Stimulated activated CD8-positive, alpha-beta memory T cell treated with anti-CD3 and anti-CD28 coated beads, Interleukin-4, amount 100 ng/mL, for 48 hours (primary cell): Measurements from ENCODE around the gene BMS1.
"Not testable (repeated sequence)": the region's sequence is repeated elsewhere in the genome, so short reads cannot be mapped to it uniquely, and the experiment has no call there.

Experiments used
- DNase-seq: peaks from one replicate; pipeline ENCODE4 v3.0.0-alpha.2; 2020

Gene BMS1

GRCh38 chr10:42868530-42868929 is 85.9 kb downstream of the BMS1 start:
- no peak for DNase-seq

GRCh38 chr10:42869977-42870350 is 87.4 kb downstream of the BMS1 start:
- DNase-seq = no peak

GRCh38 chr10:42871138-42871641 is 88.6 kb downstream of the BMS1 start:
- not testable (repeated sequence) for DNase-seq

- no peak for DNase-seq
Observed at GRCh38 chr10:42871823-42872222, 89.2 kb downstream of the BMS1 start.

DNA sequence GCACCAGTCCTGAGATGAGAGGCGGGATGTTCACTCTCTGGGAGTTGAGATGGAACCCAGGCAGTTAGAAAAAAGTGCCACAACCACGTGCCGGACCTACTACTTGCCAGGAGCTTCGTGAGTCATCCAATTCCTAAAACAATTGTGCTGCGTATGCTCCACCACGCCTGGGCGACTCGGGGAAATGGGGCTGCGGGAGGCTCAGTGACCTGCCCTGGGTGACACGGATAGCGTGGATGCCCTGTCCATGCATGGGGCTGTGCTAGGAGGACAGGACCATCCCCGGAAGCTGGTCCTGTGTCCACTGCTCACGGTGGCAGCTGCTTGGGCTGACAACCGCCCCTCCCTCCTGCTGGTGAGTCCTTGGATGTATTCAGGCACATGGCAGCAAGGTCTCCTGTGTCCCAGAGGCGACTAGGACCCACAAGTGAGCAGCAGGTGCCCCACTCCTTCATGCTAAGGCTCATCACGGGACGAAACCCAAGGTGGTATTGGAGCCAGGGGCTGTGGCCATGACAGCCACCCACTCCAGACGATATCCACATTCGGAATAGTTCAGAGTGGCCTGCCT is 90.4 kb downstream of the BMS1 start:
- DNase-seq = no peak

DNA sequence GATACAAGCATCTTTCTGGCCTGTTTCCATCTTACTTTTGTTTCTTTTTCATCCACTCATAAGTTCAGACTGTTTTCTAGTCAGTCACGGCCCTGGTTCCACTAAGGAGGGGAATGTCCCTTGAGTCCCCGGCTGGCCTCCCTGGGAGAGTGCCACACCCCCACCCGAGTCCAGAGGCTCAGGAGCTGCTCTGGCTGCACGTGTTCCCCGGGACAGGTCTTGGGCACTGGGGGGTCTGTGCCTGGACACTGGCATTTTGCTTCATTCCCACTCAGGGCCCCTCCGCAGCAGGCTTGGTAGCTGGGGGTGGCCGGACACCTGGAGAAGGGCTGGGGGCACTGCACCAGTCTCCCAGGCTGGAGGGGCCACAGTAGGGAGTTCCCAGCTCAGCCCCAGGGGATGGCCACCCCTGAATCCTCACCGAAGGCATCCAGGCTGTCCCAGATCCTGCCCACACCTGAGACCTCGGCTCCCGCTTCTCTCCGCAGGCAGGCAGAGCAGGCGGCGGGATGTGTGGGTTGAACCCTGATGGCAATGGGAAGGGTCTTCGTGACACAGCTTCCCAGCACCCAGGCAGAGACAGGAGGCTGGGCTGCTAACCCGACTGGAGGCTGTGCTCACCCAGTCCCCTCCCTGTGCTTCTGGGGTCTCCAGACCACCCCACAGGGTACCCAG is 92.3 kb downstream of the BMS1 start:
- DNase-seq = no peak

DNA sequence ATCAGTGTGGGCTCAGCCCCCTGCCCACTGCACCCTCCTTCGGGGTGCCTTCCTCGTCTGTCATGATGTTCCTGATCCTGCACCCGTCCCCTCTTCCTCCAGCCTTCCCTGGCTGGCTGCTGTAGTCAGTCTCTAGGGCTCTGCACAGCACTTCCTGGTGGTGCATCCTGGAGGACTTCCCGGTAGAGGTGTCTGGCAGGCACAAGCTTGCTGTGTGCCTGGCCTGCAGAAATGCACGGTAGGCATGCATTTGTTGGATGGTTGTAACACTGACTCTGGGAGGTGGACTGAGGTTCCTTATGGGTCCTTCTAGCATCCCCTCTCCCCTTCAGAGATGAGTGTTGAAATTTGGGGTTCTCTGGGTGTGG is 92.8 kb downstream of the BMS1 start:
- no peak for DNase-seq

DNA sequence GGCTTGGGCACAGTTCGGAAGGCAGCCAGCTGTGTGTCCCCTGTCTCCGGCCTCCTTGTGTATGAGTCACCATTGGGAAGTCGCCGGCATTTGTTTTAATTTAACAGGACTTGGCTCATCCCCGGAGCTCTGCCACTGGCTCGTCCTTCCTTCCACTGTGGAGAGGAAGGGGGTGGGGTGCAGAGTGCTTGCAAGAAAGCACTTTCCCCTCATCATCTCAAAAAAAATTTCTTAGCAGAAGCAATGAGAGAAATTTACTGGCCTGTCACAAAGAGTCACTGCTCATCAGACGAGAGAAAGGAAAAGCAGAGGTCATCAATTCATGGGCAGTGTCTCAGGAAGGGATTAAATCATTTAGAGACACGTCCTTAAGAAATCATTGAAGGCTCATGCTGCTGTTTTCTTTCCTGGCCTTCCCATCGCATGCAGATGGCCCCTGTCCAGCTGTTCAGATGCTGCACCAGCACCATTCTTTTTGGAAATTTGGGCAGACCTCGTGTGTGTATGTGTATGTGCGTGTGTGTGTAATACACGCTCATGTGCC is 93.3 kb downstream of the BMS1 start:
- DNase-seq = no peak

- no peak for DNase-seq
Observed at GRCh38 chr10:42876476-42876875, 93.9 kb downstream of the BMS1 start.

DNA sequence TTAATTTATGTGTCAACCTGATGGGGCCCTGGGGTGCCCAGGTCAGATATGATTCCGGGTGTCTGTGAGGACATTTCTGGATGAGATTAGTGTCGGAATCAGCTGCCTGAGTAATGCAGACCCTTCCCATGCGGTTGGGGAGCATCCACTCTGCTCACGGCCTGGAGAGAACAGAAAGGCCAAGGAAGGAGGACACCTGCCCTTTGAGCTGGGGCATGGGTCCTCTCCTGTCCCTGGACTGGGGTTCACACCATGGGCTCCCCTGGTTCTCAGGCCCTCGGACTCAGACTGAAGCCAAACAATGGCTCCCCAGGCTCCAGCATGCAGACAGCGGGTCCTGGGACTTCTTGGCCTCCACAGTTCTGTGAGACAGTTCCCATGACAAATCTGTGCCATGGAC is 94.3 kb downstream of the BMS1 start:
- DNase-seq = no peak

- DNase-seq = no peak
Observed at GRCh38 chr10:42877496-42878030, 95.0 kb downstream of the BMS1 start.

DNA sequence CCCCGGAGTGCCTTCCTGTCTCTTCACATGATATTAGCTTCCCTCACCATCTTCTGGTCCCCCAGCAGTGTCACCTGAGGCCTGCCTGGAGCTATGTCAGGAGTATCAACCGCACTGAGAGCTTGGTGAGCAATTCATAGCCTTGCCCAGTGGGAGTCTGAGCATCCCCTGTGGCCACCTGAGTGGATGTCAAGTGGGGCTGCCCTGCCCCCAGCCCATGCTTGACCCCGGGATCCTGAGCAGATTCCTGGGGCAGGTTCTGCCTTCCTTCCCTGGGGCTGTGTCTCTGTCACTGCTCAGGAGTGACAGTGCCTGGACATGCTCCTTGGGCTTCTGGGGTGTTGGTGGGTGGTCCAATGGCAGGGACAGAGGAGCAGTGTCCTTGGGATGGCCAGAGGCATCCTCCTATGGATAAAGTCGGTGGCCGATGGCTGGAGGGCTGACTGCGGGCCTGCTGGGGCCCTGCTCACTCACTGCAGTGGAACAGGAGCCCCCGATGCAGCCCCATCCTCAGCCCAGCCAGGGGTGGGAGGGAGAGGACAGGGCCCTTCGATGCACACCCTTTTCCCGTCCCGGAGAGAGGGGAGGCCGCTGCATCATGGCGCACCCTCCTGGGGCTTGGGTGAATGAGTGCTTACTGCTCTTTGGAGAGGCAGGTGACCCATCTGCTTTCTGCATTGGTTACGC is 95.7 kb downstream of the BMS1 start:
- DNase-seq = no peak

DNA sequence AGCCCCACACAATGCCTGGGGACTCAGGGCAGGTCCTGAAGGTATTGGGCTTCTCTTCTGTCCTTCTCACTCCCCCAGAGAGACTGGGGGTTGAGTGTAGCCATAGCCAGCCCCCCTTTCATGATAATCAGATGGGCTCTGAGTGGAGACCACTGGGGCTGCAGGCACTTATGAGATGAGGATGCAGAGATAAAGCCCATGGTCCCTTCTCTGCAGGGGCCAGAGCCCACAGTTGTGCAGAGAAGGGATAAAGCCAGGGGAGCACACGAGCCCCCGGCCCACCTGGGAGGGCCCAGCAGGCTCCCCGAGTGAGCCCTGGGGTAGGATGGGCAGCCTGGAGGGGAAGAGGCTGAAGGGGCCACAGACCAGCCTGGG is 96.2 kb downstream of the BMS1 start:
- no peak for DNase-seq

DNA sequence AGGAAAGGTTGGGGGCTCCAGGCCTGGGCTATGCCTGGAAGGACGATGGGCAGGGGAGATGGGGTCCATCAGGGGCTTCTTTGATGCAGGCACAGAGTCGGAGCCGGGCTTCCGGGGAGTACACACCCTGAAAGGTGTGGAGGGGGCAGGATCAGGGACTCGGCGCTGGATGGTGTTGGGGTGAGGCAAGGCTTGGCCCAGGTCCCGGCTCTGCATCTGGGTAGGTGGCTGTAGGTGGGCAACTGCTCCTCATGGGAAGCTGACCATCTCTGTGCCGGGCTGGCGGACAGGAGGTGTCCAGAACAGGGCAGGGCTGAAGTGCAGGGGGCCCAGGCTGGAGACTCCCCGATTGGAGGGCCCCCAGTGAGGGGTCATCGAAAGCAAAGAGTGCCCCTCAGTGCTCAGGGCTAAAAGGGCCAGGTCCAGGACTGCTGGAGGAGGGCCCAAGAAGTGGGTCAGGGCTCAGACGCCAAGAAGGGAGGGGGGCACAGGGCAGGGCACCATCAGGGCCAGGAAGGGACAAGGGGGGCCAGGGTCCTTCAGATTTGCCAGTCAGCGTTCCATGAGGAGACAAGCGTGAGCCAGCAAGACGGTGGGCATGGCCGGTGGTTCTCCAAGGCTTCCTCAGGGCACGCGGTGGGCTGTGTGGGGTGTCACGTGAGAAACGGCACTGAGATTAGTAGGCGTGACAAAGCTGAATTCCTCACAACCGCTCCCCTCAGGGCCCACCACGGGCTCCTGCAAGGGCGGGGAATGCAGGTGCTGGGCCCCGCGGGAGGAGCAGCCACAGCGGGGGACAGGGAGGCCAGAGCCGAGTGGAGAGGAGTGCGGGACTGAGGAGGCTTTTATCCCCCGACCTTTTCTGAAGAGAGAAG is 97.0 kb downstream of the BMS1 start:
- DNase-seq = no peak

DNA sequence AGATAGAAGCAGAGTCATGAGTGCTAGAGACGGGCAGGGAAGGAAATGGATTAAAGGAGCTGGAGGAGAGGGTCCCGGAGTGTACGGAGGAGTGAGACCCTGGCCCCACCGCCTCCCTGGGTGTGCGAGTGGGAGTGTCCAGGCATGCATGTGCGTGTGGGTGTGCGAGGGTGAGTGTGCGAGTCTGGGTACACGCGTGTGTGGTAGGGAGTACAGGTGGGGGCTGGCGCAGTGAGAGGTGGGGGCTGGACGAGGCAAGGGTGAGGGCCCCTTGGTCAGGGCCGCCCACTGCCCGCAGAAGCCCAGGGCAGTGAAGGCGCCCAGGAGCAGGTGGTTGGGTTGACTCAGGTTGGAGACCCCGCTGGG is 97.6 kb downstream of the BMS1 start:
- DNase-seq = no peak

- DNase-seq = no peak
Observed at GRCh38 chr10:42882597-42882996, 100.0 kb downstream of the BMS1 start.
